WERI-Rb-1 (cell line): ENCODE results near the gene OXNAD1.
"Not testable (repeated sequence)": the region's sequence is repeated elsewhere in the genome, so short reads cannot be mapped to it uniquely, and the experiment has no call there.

ENCODE experiments used
- DNase-seq: peaks from one replicate; pipeline ENCODE4 v3.0.0-alpha.2; 2020
- H3K27ac ChIP-seq: fragments of 250-450 bp; sonication (Bioruptor Pico); 2 replicates; pipeline ENCODE4 v1.5.1; 2020; ENCODE audit warnings: mild to moderate bottlenecking, moderate library complexity
- H3K27me3 ChIP-seq: fragments of 250-450 bp; sonication (Bioruptor Pico); 2 replicates; pipeline ENCODE4 v1.5.1; 2021; ENCODE audit warnings: mild to moderate bottlenecking, low read depth, moderate library complexity; ENCODE audit not compliant: insufficient read depth, severe bottlenecking
- H3K36me3 ChIP-seq: fragments of 250-450 bp; sonication (Bioruptor Pico); 2 replicates; pipeline ENCODE4 v1.5.1; 2020; ENCODE audit warnings: mild to moderate bottlenecking, moderate library complexity
- H3K4me3 ChIP-seq: 2 replicates; pipeline ENCODE4 v1.5.1; 2011; ENCODE audit warnings: low read depth, mild to moderate bottlenecking, control low read depth, low read length
- H3K9me3 ChIP-seq: fragments of 250-450 bp; sonication (Bioruptor Pico); 2 replicates; pipeline ENCODE4 v1.5.1; 2021; ENCODE audit warnings: mild to moderate bottlenecking, moderate library complexity; ENCODE audit not compliant: severe bottlenecking
- TF ChIP-seq, protein P1 (sequence below): IDR thresholded peaks from 2 replicates; pipeline ENCODE4 v1.5.1; 2011; ENCODE audit warnings: low read depth, mild to moderate bottlenecking, control low read depth, inconsistent platforms, low read length

OXNAD1 gene

DNA sequence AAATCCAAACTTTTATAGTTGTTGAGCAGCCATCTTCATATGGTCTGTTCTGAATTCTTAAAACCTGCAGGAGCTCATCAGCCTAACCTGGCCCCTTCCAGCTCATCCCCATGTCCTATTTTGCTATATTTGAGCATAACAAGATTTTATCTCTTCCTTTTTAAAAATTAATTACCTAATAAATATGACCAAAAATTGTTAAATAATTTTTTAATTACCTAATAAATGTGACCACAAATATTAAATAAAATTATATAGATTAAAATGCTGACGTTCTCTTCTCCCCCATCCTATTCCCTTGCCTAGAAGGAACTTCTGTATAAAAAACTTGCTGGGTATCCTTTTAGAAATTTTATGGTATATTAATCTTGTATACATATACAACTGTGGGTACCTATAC is 43.7 kb downstream of the OXNAD1 start:
- Histone ChIP-seq H3K27me3 (no peaks in the 10 kb centered on the region), H3K27ac (no peak overlapping the region), H3K9me3 (no peaks in the 10 kb centered on the region), H3K36me3 (no peaks in the 10 kb centered on the region; the same call in none of the 2 replicates), H3K4me3 (no peak overlapping the region)
- DNase-seq: no peak
- TF ChIP-seq, protein P1, sequence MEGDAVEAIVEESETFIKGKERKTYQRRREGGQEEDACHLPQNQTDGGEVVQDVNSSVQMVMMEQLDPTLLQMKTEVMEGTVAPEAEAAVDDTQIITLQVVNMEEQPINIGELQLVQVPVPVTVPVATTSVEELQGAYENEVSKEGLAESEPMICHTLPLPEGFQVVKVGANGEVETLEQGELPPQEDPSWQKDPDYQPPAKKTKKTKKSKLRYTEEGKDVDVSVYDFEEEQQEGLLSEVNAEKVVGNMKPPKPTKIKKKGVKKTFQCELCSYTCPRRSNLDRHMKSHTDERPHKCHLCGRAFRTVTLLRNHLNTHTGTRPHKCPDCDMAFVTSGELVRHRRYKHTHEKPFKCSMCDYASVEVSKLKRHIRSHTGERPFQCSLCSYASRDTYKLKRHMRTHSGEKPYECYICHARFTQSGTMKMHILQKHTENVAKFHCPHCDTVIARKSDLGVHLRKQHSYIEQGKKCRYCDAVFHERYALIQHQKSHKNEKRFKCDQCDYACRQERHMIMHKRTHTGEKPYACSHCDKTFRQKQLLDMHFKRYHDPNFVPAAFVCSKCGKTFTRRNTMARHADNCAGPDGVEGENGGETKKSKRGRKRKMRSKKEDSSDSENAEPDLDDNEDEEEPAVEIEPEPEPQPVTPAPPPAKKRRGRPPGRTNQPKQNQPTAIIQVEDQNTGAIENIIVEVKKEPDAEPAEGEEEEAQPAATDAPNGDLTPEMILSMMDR: no peak

DNA sequence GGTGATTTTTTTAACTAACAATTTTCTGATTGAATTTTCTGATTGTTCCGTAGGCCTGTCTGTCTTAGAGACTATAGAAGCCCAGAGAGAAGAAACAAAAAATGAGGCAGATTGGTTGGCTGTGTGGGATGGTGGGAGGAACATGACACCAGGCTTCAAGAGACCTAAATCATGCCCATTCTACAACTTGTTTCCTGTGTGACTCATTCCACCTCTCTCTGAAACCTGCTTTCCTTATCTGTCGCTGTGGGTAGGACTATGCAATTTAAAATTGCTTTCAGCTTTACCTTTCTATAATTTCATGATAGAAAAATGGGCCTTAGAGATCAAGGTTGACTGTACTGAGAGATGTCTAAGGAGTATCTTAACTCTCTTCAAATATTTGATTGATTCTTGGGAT is 44.5 kb downstream of the OXNAD1 start:
- no peak for DNase-seq
- Histone ChIP-seq H3K4me3 (no peak overlapping the region), H3K36me3 (no peaks in the 10 kb centered on the region; the same call in none of the 2 replicates)

DNA sequence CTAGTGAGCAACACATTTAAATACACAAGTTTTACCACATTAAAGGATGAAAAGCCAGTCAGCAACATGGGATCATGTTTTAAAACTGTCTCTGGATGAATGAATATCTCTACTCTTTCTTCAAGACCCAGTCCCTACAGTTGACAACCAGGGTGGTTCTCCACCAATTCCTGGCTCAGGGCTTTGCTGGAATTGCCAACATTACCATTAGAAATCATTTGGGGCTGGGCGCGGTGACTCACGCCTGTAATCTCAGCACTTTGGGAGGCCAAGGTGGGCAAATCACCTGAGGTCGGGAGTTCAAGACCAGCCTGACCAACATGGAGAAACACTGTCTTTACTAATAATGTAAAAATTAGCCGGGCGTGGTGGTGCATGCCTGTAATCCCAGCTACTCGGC is 45.5 kb downstream of the OXNAD1 start:
- not testable (repeated sequence) for H3K27me3 ChIP-seq, H3K27ac ChIP-seq, H3K36me3 ChIP-seq, H3K9me3 ChIP-seq, DNase-seq, H3K4me3 ChIP-seq

More for the DNA sequence above, 44.5 kb downstream of the OXNAD1 start:
- no peak overlapping the region for H3K27ac ChIP-seq
- H3K27me3 ChIP-seq: no peaks in the 10 kb centered on the region
- TF ChIP-seq, protein P1: no peak
- no peaks in the 10 kb centered on the region for H3K9me3 ChIP-seq

DNA sequence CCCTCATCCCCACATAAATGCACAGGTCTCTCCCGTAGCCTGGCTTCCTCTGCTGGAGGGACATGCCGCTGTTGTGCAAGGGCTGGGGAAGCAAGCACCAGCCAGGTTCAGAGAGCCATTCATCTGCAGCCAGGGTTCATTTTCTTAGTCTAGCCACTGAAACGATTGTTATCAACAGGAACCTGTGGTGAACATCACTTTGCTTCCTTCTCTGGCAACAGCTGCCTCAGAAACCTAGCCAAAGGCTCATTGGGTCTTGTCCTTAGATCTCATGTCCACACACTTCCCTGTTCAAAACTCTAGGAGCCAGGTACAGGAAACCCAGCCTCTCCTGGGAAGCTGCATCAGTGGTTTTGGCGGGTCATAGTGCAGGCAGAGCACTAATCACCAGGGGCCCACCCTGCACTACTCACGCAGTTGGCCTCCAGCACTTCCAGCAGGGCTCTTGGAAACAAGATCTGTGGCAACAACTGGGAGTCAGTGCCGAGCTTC is 47.0 kb downstream of the OXNAD1 start:
- no peak for DNase-seq
- TF ChIP-seq, protein P1: no peak
- Histone ChIP-seq H3K36me3 (no peaks in the 10 kb centered on the region; the same call in none of the 2 replicates), H3K4me3 (no peak overlapping the region), H3K27ac (no peak overlapping the region), H3K27me3 (no peaks in the 10 kb centered on the region), H3K9me3 (no peaks in the 10 kb centered on the region)

DNA sequence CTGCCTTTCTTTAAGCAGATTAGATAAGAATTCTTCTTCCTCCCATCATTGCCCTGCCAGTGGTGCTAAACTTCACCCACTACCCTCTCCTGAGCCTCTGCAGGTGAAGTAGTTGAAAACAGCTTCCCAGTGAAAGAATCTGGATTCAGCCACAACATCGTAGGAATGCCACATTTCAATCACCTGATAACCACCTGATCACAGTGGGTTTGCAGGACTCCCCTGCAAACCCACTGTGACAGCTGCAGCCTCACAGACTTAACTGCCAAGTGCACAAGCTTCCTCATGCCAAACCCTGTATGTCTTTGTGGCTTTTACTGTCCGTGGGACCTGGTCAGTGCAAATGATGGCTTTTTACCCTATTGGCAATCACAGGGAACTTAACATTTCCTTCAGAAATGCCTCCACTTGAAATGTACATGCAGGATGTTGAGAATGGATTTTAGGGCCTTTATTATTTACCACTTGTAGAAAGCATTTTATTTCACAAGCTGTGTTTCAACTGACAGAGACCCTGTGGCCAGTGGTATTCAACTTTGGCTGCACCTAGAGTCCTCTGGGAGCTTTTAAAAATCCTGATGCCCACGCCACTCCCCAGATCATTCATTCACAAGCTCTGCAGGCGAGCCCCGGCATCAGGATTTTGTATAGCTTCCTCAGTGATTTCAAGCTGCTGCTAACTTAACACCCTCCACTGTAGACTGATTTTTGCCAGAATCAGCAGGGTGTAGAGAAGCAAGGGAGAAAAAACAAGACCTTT is 49.1 kb downstream of the OXNAD1 start:
- Histone ChIP-seq H3K27me3 (no peaks in the 10 kb centered on the region), H3K36me3 (no peaks in the 10 kb centered on the region; the same call in none of the 2 replicates), H3K9me3 (no peaks in the 10 kb centered on the region), H3K4me3 (no peak overlapping the region), H3K27ac (no peak overlapping the region)
- TF ChIP-seq, protein P1: no peak
- DNase-seq: no peak

DNA sequence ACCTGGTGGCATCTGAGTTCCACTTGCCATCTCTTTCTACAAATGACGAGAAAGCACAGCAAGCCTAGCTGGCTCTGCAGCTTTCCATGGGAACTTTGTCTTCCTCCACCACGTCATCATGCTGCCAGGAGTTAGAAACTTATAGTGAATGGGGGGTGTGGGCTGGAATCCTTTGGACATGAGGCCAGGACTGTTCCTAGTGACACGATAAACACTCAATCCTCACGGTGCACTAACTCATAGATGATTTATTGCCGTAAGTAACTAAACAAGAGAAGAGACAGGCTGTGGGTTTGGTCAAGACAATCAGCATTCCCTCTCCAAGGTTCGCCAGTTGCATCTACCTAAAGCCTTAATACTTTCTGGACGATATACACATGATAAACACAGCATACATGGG is 50.6 kb downstream of the OXNAD1 start:
- TF ChIP-seq, protein P1: no peak

More for the DNA sequence above, 50.6 kb downstream of the OXNAD1 start:
- H3K9me3 ChIP-seq: no peaks in the 10 kb centered on the region
- H3K4me3 ChIP-seq: no peak overlapping the region
- no peak for DNase-seq
- no peaks in the 10 kb centered on the region for H3K27me3 ChIP-seq
- no peak overlapping the region for H3K27ac ChIP-seq
- peaks cover 5% of the 10 kb centered on the region for H3K36me3 ChIP-seq
